HG02970 (cell line): ENCODE data around the gene NT5DC3.

ENCODE experiments used
- ATAC-seq: cut with Tn5 transposase; IDR thresholded peaks from one replicate; pipeline ENCODE4 v1.9.1; 2021; ENCODE audit warnings: mild to moderate bottlenecking, moderate library complexity, moderate number of reproducible peaks; ENCODE audit not compliant: unreplicated experiment, low FRiP score

NT5DC3 gene

GRCh38 chr12:103758310-103759089 lies 82.5 kb downstream of the NT5DC3 start:
- ATAC-seq, result no peak

DNA sequence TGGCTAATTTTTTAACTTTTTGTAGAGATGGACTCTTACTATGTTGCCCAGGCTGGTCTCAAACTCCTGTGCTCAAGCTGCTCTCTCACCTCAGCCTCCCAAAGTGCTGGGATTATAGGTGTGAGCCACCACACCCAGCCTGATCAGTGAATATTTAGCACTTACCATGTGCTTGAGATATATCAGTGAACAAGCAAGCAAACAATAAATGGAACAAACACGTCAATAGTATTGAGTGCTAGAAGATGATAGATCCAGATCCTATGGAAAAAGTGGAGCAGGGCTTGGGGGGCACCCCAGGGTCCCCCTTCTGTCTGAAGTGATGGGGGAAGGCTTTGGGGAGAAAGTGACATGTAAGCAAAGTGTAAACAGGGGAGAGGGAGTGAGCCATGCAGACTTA lies 83.8 kb downstream of the NT5DC3 start:
- ATAC-seq, result no peak

DNA sequence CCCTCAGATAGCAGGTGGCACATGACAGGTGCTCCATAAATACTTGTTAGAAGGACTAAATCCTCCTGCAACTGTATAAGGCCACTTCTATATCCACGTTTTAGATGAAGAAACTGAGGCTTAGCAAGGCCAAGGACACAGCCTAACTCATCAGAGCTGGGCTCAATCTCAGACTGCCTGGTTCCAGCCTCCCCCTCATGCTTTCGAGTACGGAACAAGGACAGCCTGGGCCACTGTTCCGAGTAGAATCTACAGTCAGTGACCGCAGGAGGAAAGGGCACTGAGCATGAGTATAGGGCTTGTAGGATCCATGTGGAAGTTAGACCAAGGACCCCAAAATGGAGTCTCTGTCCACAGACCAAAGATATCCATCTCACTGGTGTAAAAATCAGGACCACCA lies 84.6 kb downstream of the NT5DC3 start:
- no peak for ATAC-seq

- ATAC-seq, result no peak
These were observed 85.6 kb downstream of the NT5DC3 start for GRCh38 chr12:103755425-103755824.

DNA sequence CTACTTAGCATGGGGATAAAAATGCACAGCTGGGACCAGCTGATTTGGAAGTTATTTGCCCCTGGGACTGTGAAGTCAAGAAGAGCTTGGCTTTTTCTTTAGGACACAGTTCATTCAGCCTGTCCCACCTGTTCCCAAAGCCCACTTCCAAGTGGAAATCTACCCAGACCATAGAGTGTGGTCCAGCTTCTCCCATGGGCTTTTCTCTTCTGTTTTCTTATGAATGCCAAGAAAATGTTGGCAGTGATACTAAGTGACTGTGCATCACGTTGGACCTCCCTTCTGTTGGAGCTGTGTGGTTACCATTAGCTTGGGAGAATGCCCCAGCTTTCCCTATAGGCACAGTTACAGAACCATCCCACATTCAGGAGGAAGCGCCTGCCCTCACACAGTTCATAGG lies 89.4 kb downstream of the NT5DC3 start:
- no peak for ATAC-seq

DNA sequence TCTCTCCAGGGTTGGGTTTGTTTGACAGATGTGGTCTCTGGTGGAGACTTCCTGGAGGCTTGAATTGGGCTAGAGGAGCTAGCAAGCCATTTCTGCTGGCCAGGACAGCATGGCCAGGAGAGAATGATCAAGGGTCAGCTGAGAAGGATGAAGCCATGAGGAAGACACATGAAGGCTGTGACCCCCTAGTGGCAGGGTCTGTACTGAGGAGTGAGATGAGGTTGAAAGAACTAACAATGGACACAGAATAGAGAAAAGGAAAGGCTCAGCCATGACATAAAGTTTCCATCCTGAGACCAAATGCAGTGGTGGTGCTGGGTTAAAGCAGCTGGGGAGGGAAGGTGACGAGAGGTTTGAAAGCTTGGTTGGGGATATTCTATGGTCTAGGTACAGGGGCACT lies 89.9 kb downstream of the NT5DC3 start:
- no peak for ATAC-seq

DNA sequence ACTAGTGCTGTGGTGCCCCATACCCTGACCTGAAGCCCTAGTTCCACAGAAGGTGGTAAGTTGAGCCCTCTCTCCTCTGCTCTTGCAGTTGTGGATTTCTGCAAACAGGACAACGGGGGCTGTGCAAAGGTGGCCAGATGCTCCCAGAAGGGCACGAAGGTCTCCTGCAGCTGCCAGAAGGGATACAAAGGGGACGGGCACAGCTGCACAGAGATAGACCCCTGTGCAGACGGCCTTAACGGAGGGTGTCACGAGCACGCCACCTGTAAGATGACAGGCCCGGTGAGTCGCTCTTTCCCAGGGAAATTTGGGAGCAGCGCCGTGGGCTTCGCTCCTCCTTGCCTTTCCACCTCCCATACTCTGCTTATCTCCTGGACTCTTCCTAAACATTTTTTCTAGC lies 92.2 kb downstream of the NT5DC3 start:
- ATAC-seq, result no peak

GRCh38 chr12:103748002-103748401 lies 93.0 kb downstream of the NT5DC3 start:
- no peak for ATAC-seq

DNA sequence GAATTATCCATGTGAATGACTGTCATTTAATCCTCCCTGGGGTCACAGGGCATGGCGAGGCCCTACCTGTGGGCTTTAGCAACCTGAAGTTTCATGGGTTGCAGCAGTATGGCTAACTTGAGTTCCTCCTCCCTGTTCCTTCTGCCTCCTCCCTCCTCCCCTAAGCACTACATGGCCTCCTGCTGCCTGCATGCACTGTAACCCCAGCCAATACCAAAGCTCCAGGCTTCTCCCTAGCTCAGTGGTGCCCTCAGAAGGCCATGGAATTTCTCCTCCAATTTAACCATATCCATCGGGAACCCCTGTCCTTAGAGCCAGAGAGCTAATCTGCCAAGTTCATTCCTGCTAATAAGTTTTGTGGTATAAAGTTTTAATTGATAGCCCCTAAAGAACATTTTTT lies 95.1 kb downstream of the NT5DC3 start:
- no peak for ATAC-seq

DNA sequence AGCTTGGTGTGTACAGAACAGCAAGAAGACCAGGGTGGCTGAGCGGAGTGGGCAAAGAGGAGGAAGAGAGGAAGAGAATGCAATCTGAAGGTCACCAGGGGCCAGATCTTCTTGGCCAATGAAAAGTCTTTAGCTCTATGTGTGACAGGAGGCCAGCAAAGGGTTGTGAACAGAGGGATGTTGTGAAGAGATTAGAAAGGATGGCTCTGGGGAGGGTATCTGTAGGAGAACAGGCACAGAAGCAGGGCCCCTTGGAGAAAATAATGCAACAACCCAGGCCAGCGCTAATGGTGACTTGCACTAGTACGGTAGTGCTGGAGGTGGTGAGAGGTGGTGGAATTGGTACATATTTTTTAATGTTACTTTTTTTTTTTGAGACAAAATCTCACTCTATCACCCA lies 97.2 kb downstream of the NT5DC3 start:
- no peak for ATAC-seq

DNA sequence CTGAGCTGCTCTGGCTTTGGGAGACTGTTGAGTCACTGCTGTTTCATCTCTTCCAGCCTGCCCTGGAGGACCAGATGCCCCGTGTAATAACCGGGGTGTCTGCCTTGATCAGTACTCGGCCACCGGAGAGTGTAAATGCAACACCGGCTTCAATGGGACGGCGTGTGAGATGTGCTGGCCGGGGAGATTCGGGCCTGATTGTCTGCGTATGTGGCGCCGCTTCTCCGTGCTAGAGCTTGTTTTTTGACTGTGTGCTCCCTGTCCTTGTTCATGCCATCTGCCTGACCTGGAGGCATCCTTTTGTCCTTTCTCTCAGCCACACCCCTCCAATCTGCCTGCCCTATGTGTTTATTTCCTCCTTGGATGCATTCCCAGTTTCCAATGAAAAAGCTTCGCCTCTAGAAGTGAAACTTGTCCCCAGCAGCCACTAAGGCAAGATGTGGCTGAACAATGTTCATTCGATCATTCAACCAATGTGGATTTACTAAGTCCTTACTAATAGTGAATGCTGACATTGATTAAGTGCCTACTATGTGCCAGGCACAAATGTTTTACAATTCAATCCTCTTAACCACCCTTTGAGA lies 98.6 kb downstream of the NT5DC3 start:
- ATAC-seq, result no peak

DNA sequence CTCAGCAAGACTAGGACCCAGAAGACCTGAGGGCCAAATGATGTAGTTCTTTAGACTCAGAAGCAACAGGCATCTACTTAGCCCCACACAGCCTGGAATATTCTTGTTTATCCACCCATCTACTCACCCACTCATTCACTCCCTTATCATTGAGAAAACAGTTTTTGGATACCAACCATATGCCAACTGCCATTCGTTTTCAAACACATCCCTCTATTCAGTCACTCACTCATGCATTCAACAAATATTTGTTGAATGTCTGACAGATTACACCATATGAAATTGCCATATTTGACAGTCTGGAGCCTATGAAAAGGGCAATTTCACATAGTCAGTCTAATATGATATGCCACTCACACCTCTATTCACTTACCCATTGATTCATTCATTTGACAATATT lies 103.2 kb downstream of the NT5DC3 start:
- no peak for ATAC-seq

- ATAC-seq, result no peak
These were observed 104.5 kb downstream of the NT5DC3 start for GRCh38 chr12:103736572-103736971.

GRCh38 chr12:103735291-103735690 lies 105.7 kb downstream of the NT5DC3 start:
- ATAC-seq, result no peak

GRCh38 chr12:103734863-103735262 lies 106.2 kb downstream of the NT5DC3 start:
- ATAC-seq, result no peak

GRCh38 chr12:103731539-103731938 lies 109.5 kb downstream of the NT5DC3 start:
- ATAC-seq, result no peak

DNA sequence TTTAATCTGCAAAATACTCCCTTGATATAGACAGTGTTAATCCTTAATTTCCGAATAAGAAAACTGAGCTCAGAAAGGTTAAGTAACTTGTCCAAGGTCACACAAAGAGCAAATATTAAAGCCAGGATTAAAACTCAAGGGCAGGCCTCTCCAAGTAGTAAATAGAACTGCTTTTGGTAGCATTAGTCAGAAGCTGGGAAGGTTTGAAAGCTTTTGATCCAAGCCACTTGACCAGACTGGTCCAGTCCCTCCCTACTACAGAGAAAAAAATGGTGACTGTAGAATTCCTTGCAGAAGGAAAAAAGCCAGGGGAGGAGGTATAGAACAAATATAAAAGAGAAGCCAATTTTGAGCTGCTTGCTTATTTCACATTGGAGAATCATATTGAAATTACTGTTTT lies 111.5 kb downstream of the NT5DC3 start:
- no peak for ATAC-seq

- no peak for ATAC-seq
These were observed 112.7 kb downstream of the NT5DC3 start for GRCh38 chr12:103728323-103728722.

- no peak for ATAC-seq
These were observed 113.4 kb downstream of the NT5DC3 start for GRCh38 chr12:103727638-103728037.

DNA sequence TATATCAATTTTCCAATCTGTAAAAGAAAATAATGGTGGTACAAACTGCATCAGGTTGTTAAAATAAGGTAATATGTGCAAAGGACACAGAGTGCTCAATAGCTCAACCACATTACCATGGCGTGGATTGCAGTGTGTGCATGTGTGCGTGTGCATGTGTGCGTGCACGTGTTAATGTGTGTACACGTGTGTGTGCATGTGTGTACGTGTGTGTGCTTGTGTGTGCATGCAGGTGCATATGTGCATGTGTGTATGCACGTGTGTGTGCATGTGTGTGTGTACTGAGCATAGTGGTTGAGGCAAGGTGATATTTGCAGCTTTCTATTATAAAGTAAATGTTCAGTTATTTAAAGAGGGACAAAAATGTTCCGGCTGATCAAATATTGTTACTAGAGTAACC lies 115.6 kb downstream of the NT5DC3 start:
- ATAC-seq, result no peak
